Kidney (tissue), 22 donors: ENCODE results near the gene SHOX. TPM values are rescaled to one million over a fixed set of nuclear protein-coding genes. Genes with fewer than 3 reads are reported as not detected.
A peak's percentile ranks its signal among the peaks of the same experiment; 100 is the strongest.

Experiments
- DNase-seq, 5 donors: peaks; one replicate each; pipeline ENCODE4 v3.0.0-alpha.2; 2013 to 2020
- FAIRE-seq: peaks from 2 replicates; lab custom pipeline; 2012; peaks lifted over from hg19 to GRCh38; lab: Jason Lieb, UNC
- H3K27ac ChIP-seq, 2 donors: one replicate each; pipeline ENCODE4 v1.7.0; 2013; ENCODE audit warnings: low read depth in 2 of 2, low read length in 2 of 2, inconsistent platforms in 1 of 2
- H3K27me3 ChIP-seq: one replicate; pipeline ENCODE4 v1.7.1; 2013; ENCODE audit warnings: low read length, inconsistent platforms; ENCODE audit not compliant: control insufficient read depth, insufficient read depth
- H3K36me3 ChIP-seq, 3 donors: one replicate each; pipeline versions ENCODE4 v1.7.0 to v1.7.1; 2013; ENCODE audit warnings: low read length in 3 of 3, control low read depth in 1 of 3, inconsistent platforms in 1 of 3; ENCODE audit not compliant: insufficient read depth in 3 of 3, control insufficient read depth in 2 of 3
- H3K4me1 ChIP-seq, 3 donors: one replicate each; pipeline versions ENCODE4 v1.7.0 to v1.7.1; 2013; ENCODE audit warnings: low read length in 3 of 3, inconsistent platforms in 1 of 3, low read depth in 1 of 3; ENCODE audit not compliant: control insufficient read depth in 2 of 3, insufficient read depth in 2 of 3
- H3K4me3 ChIP-seq, 3 donors: one replicate each; pipeline versions ENCODE4 v1.7.0 to v1.8.1; 2013; ENCODE audit warnings: low read length in 3 of 3, control low read depth in 1 of 3, inconsistent platforms in 1 of 3
- H3K9ac ChIP-seq, 3 donors: one replicate each; pipeline versions ENCODE4 v1.7.0 to v1.7.1; 2013; ENCODE audit warnings: low read length in 3 of 3, control low read depth in 1 of 3, inconsistent platforms in 1 of 3
- H3K9me3 ChIP-seq, 3 donors: one replicate each; pipeline versions ENCODE4 v1.7.0 to v1.7.1; 2013; ENCODE audit warnings: low read length in 3 of 3, control low read depth in 1 of 3, inconsistent platforms in 1 of 3; ENCODE audit not compliant: control insufficient read depth in 2 of 3, insufficient read depth in 1 of 3
- CTCF ChIP-seq: IDR thresholded peaks from 3 replicates; pipeline ENCODE4 v1.5.1; 2012; ENCODE audit warnings: mild to moderate bottlenecking, moderate library complexity, borderline replicate concordance; ENCODE audit not compliant: insufficient read depth; ENCODE audit errors: extremely low read depth
- intact Hi-C: fragments of 100-400 bp; cut with DNase I; formaldehyde crosslinking; loops from one replicate; pipeline ENCODE4 v1.11.1; 2022
- long read RNA-seq, 10 donors: library from polyadenylated mRNA in 1 of 10; unstranded in 1 of 10; transcript quantifications; one replicate each; pipeline ENCODE4 v2.0.0 and lab custom pipeline, GENCODE V29; 2021 to 2026
- polyA plus RNA-seq: library from polyadenylated mRNA; stranded (reverse); fragments of 350-450 nt; fragmentation: Illumina TruSeq; extraction: RNeasy Lipid Tissue Mini Kit (QIAGEN cat#74804); gene quantifications from one replicate; pipeline ENCODE4 v1.2.3, GENCODE V29; 2014; ENCODE audit warnings: low read depth, low replicate concordance; ENCODE audit not compliant: insufficient read depth
- total RNA-seq: library from RNA; stranded (reverse); fragmentation: NEBNext Ultra II Directional; extraction: Animal tissue kit (Norgen Biotek cat#: 25700); gene quantifications from one replicate; pipeline ENCODE4 v1.2.1, GENCODE V29; 2021
- donor health status: control.
- donor health status: control.
- donor health status: control.
- donor health status: control.
- donor health status: control.
- donor health status: DM: yes; HTN: yes; CAD: no.
- donor health status: Normal renal cell carcinoma (clear cell type).

Gene SHOX
- total RNA-seq (not detected), polyA plus RNA-seq (not detected)
- long read RNA-seq, donor 1: 0 reads
- long read RNA-seq, donor 2: 0 reads
- long read RNA-seq, donor 3: 0 reads
- long read RNA-seq, donor 4: 0 reads
- long read RNA-seq, donor 5: 0 reads
- long read RNA-seq, donor 6: 0 reads
- long read RNA-seq, donor 7: 0 reads
- long read RNA-seq, donor 8: 0 reads
- long read RNA-seq, donor 9: 0 reads
- long read RNA-seq, donor 10: 0 reads

GRCh38 chrX:630612-631496 lies at the start of gene SHOX:
SHOX (plus strand) TSS chrX:630791; CDS start chrX:630898, 107 bp downstream.
- H3K27me3 ChIP-seq: peaks cover 39% of the 10 kb centered on the region
- FAIRE-seq (no peak), DNase-seq (no peak)
- H3K4me1 ChIP-seq: no peaks in the 10 kb centered on the region
- intact Hi-C loops: no loop called here
- no peak within 1 kb of the TSS for H3K4me3 ChIP-seq
- H3K27ac ChIP-seq: no peak within 1 kb of the TSS
- no peaks in the 10 kb centered on the region for H3K9me3 ChIP-seq
- TF ChIP-seq CTCF: no peak
- no peak within 1 kb of the TSS for H3K9ac ChIP-seq
- H3K36me3 ChIP-seq: no peaks in the 10 kb centered on the region

DNA sequence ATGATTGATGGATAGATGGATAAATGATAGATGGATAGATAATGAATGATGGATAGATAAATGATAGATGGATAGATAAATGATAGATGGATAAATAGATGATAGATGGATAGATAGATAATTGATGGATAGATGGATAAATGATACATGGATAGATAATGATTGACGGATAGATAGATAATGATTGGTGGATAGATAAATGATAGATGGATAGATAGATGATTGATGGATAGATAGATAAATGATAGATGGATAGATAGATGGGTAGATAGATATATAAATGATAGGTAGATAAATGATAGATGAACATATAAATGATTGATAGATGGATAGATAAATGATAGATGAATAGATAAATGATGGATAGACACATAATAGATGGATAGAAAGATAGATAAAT lies 49.5 kb upstream of the SHOX start:
- TF ChIP-seq CTCF: no peak
- intact Hi-C loops: no loop called here
- no peak overlapping the region for H3K27ac ChIP-seq
- no peak for FAIRE-seq
- H3K27me3 ChIP-seq: no peaks in the 10 kb centered on the region
- no peak overlapping the region for H3K4me3 ChIP-seq
- H3K4me1 ChIP-seq: no peaks in the 10 kb centered on the region
- DNase-seq: peak in 1 of 5 donors; percentile 31
- no peak overlapping the region for H3K9ac ChIP-seq
- H3K9me3 ChIP-seq: peaks cover 0 to 13% (median 0%) of the 10 kb centered on the region in 3 donors
- no peaks in the 10 kb centered on the region for H3K36me3 ChIP-seq

DNA sequence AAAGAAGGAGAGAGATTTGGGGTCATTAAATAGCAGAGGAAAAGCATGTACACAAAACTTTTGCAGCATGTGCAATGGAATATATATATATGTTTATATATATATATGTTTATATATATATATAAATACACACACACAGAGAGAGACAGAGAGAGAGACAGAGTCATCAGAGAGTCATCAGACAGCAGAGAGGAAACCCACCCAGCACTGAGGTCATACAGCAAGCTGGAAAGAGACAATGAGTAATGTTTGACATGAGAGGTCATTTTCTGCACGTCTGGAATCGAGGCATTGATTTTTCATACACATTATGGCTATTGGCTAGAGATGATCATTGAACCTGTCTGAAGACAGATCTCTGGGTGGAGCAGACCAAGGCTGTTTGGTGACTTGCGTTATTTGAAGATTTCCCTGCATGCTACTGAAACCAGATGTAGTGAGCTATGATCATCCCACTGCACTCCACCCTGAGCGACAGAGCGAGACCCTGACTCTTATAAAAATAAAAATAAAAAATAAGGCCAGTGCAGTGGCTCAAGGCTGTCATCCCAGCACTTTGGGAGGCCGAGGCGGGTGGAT lies 48.8 kb upstream of the SHOX start:
- FAIRE-seq (no peak), DNase-seq (peak in 1 of 5 donors; percentile 38)
- no peak for TF ChIP-seq CTCF
- peaks cover 0 to 6% (median 0%) of the 10 kb centered on the region in 3 donors for H3K9me3 ChIP-seq
- H3K9ac ChIP-seq: no peak overlapping the region
- H3K27me3 ChIP-seq: no peaks in the 10 kb centered on the region
- intact Hi-C loops: no loop called here
- H3K4me3 ChIP-seq: no peak overlapping the region
- H3K4me1 ChIP-seq: no peaks in the 10 kb centered on the region
- no peaks in the 10 kb centered on the region for H3K36me3 ChIP-seq
- no peak overlapping the region for H3K27ac ChIP-seq
